ENCODE results near the gene SSUH2. TPM values are rescaled to one million over a fixed set of nuclear protein-coding genes. Genes with fewer than 3 reads are reported as not detected.

Gene SSUH2
- total and polyA plus RNA-seq, 9 of the 15 experiments (the other 6 are each of a cell fraction or from before 2014, with no cell fraction given): 0.04 to 0.17 (median 0.04) TPM; not detected in 6

DNA sequence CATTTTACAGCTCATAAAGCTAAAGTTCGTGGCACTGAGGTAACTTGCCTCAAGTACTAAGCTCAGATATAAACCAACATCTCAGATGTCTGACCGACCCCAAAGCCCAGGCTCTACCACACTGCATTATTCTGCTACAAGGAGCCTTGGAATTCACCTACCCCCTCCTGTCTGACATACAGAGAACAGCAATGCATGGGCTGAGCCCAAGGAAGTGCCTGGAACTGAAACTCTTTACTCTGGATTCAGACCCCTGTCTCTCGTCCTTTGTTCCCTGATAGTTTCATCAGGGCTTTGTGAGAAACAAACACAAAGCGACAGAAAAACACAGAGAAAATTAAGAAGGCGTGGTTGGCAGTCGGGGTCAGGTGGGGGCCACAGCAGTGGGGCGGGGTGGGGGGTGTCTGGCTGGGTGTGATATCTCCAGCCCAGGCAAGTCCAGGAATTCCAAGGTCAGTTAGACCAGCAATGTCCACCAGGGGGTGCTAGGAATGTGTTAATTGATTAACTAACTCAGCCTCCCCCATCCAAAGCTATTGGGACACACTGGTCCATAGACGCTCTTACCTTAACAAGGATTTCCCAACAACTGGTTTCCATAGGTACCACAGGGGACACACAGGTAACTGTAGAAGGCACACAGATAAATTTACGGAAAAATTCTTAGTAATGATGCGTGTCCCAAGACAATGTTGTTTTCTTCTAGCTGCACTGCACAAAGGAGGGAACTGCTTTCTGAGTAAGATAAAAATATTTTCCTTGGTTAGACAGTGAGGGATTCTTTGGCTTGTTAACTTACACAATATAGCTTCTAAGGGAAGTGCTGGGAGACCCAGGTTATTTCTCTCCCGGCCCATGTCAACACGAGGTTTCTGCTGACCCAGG, 18.8 kb upstream of the SSUH2 start (continued):
- no peak for TF ChIP-seq POLR2AphosphoS5 (IDR thresholded peaks at IDR 0.05; ENCODE audit: control insufficient read depth, insufficient read depth, low read depth, low read length)

DNA sequence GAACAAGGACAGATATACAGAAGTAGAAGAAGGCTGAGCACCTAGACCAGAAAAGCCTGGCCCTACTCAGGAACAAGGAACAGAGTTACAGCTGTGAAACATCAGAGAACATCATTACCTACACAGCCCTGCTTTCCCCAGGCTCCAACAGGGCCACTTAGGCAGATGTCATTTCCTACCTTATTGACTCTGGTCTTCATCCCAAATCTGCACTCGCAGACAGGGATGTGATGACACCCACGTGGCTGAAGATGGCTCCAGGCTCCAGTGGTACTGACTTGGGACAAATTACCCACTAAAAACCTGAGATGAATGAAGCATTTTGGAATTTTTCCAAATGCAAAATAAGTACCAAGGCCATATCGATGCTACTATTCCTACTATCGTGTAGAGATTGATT, 18.0 kb upstream of the SSUH2 start:
- 0% methylated on average over 4 of the region's 4 CpGs for WGBS (ENCODE audit: insufficient coverage, low coverage, missing lambda C conversion rate)
- CTCF ChIA-PET (ENCODE audit: low intra/inter-chr PET ratio): interaction anchor here (1.7 kb wide), 1 partner anchor 640 kb away, joined by 4 read pairs; no protein-coding TSS in a partner anchor
- TF ChIP-seq TCF7 (IDR thresholded peaks at IDR 0.05; ENCODE audit: borderline replicate concordance) (no peak), GATAD2B (IDR thresholded peaks at IDR 0.05; ENCODE audit: borderline replicate concordance) (no peak), RBM25 (IDR thresholded peaks at IDR 0.05; ENCODE audit: low read depth, low read length, severe bottlenecking) (no peak), SPI1 (IDR thresholded peaks at IDR 0.05; ENCODE audit: borderline replicate concordance, low read depth, low read length) (no peak), SAP30 (IDR thresholded peaks at IDR 0.05; ENCODE audit: borderline replicate concordance, insufficient read depth, low read depth, low read length, poor library complexity, severe bottlenecking) (no peak), HNRNPUL1 (IDR thresholded peaks at IDR 0.05; ENCODE audit: low read length) (no peak), TCF3 (CRISPR knock-in tag; IDR thresholded peaks at IDR 0.05) (no peak), FIP1L1 (IDR thresholded peaks at IDR 0.05; ENCODE audit: low read depth, low read length, poor library complexity, severe bottlenecking) (no peak), KLF10 (CRISPR knock-in tag; IDR thresholded peaks at IDR 0.05) (no peak), ZSCAN29 (IDR thresholded peaks at IDR 0.05) (no peak), JUN (IDR thresholded peaks at IDR 0.05; ENCODE audit: borderline replicate concordance, low read depth, low read length) (no peak), JUN (CRISPR knock-in tag; IDR thresholded peaks at IDR 0.05; ENCODE audit: borderline replicate concordance) (no peak), ZNF780A (CRISPR knock-in tag; IDR thresholded peaks at IDR 0.05) (no peak), ZC3H4 (CRISPR knock-in tag; IDR thresholded peaks at IDR 0.05; ENCODE audit: borderline replicate concordance) (no peak), NR3C1 (CRISPR knock-in tag; IDR thresholded peaks at IDR 0.05) (no peak), HNRNPL (IDR thresholded peaks at IDR 0.05; ENCODE audit: low read depth, low read length) (no peak), SETDB1 (IDR thresholded peaks at IDR 0.05; ENCODE audit: low read length) (no peak), STAT5B (CRISPR knock-in tag; IDR thresholded peaks at IDR 0.05) (no peak)
- TF ChIP-seq, protein P1, sequence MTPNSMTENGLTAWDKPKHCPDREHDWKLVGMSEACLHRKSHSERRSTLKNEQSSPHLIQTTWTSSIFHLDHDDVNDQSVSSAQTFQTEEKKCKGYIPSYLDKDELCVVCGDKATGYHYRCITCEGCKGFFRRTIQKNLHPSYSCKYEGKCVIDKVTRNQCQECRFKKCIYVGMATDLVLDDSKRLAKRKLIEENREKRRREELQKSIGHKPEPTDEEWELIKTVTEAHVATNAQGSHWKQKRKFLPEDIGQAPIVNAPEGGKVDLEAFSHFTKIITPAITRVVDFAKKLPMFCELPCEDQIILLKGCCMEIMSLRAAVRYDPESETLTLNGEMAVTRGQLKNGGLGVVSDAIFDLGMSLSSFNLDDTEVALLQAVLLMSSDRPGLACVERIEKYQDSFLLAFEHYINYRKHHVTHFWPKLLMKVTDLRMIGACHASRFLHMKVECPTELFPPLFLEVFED (CRISPR knock-in tag; conservative IDR thresholded peaks at IDR 0.05): no peak

More for the DNA sequence above, 18.0 kb upstream of the SSUH2 start:
- DNase-seq (ENCODE audit: extremely low read depth in 1 of 4, low spot score in 3 of 4) (no peak), ATAC-seq (no peak), FAIRE-seq (no peak)
- Histone ChIP-seq H4K20me1 (replicated peaks; ENCODE audit: control insufficient read depth, insufficient read depth, low read length) (no peaks in the 10 kb centered on the region), H3K4me2 (ENCODE audit: insufficient read depth, low read length) (no peak overlapping the region), H3K79me2 (ENCODE audit: control insufficient read depth, insufficient read depth, low read length) (no peaks in the 10 kb centered on the region), H3K27ac (ENCODE audit: extremely low read depth, low read depth, low read length) (no peak overlapping the region), H3K4me1 (replicated peaks in 1 of 2; ENCODE audit: control insufficient read depth in 2 of 2, insufficient read depth in 2 of 2, low read length in 2 of 2) (no peaks in the 10 kb centered on the region; a peak in 2 of 5 replicates), H3K9me3 (replicated peaks; ENCODE audit: control insufficient read depth, insufficient read depth, low read depth, low read length) (no peaks in the 10 kb centered on the region), H3K9ac (ENCODE audit: insufficient read depth in 1 of 2, low read depth in 2 of 2, low read length in 2 of 2) (no peak overlapping the region), H3K27me3 (ENCODE audit: control insufficient read depth in 2 of 2, insufficient read depth in 2 of 2, low read length in 2 of 2) (peaks cover 11 to 50% of the 10 kb centered on the region in 2 experiments), H2AFZ (ENCODE audit: low read depth, low read length) (no peak overlapping the region), H3K36me3 (ENCODE audit: control insufficient read depth, insufficient read depth, low read length) (no peaks in the 10 kb centered on the region), H3K4me3 (no peak overlapping the region), H3K9me1 (ENCODE audit: control insufficient read depth, insufficient read depth, low read length) (peaks cover 1% of the 10 kb centered on the region)
- BruUV-seq (replicated peaks): no TSS peak
- in situ Hi-C loops (cut with MboI) (no loop called here), intact Hi-C loops (cut with micrococcal nuclease) (loop anchor here (5.0 kb wide), 2 partner anchors 105 to 405 kb away; partner anchors contain the start of gene OXTR)
- POLR2A ChIA-PET: interaction anchor here (1.6 kb wide), 1 partner anchor 19 kb away, joined by 5 read pairs; no protein-coding TSS in a partner anchor

Measured in K562 (cell line).